Activated B cell treated with CpG ODN at 0.5 μM for 24 hours (primary cell): ENCODE data around the gene CRTAC1. TPM values are rescaled to one million over a fixed set of nuclear protein-coding genes. Genes with fewer than 3 reads are reported as not detected.

Experiments used
- ATAC-seq: fragments of 200-7000 bp; cut with Tn5 transposase; one replicate; pipeline ENCODE4 v1.10.0; 2021; ENCODE audit warnings: low read depth, mild to moderate bottlenecking, moderate library complexity
- CTCF ChIA-PET: fragments of 350-600 bp; sonication (Branson Sonifier 250); formaldehyde crosslinking; loops from one replicate; lab custom pipeline; 2021; ENCODE audit warnings: antibody characterized with exemption; lab: Charles Lee
- POLR2A ChIA-PET: fragments of 350-600 bp; sonication (Branson Sonifier 250); formaldehyde crosslinking; loops from one replicate; lab custom pipeline; 2021; ENCODE audit warnings: antibody characterized with exemption; lab: Charles Lee
- DNase-seq: peaks from one replicate; pipeline ENCODE4 v3.0.0; 2022
- H3K27ac Mint-ChIP-seq: one replicate; pipeline ENCODE4 v1.8.0; 2020; ENCODE audit warnings: mixed read lengths
- H3K27me3 Mint-ChIP-seq: one replicate; pipeline ENCODE4 v1.8.0; 2021; ENCODE audit warnings: mixed read lengths
- H3K36me3 Mint-ChIP-seq: one replicate; pipeline ENCODE4 v1.8.0; 2021; ENCODE audit warnings: low read depth, mixed read lengths
- H3K4me1 Mint-ChIP-seq: one replicate; pipeline ENCODE4 v1.8.0; 2021; ENCODE audit warnings: mixed read lengths
- H3K4me3 Mint-ChIP-seq: one replicate; pipeline ENCODE4 v1.8.0; 2020; ENCODE audit warnings: mild to moderate bottlenecking, mixed read lengths
- H3K9me3 Mint-ChIP-seq: one replicate; pipeline ENCODE4 v1.8.0; 2020; ENCODE audit warnings: mixed read lengths
- CTCF ChIP-seq: fragments of 200-600 bp; IDR thresholded peaks from one replicate; pipeline ENCODE4 v1.8.0; 2022; ENCODE audit warnings: antibody characterized with exemption, mild to moderate bottlenecking
- intact Hi-C: fragments of 100-400 bp; cut with micrococcal nuclease; formaldehyde crosslinking; loops from one replicate; pipeline ENCODE4 v1.15.1; 2024
- total RNA-seq: library from RNA; stranded (reverse); gene quantifications from 2 replicates; pipeline ENCODE4 v1.2.3, GENCODE V29; 2022

Gene CRTAC1
- total RNA-seq, 1 donor from 2014 or later, result not detected

- ChIA-PET POLR2A (no interaction called here), CTCF (no interaction called here)
- Mint-ChIP-seq H3K9me3 (no peaks in the 10 kb centered on the region), H3K27me3 (peaks cover 34% of the 10 kb centered on the region), H3K4me3 (no peak overlapping the region), H3K27ac (no peak overlapping the region), H3K36me3 (no peaks in the 10 kb centered on the region), H3K4me1 (no peaks in the 10 kb centered on the region)
- DNase-seq, result no peak
- TF ChIP-seq CTCF, result no peak
- intact Hi-C loops, result no loop called here
- ATAC-seq, result no peak
Measured at GRCh38 chr10:97977673-97978072, 52.7 kb downstream of the CRTAC1 start.

GRCh38 chr10:97975598-97975997 is 54.8 kb downstream of the CRTAC1 start:
- ChIA-PET POLR2A (no interaction called here), CTCF (no interaction called here)
- ATAC-seq, result no peak
- intact Hi-C loops, result no loop called here
- Mint-ChIP-seq H3K27ac (no peak overlapping the region), H3K36me3 (no peaks in the 10 kb centered on the region), H3K4me3 (no peak overlapping the region), H3K4me1 (no peaks in the 10 kb centered on the region), H3K9me3 (no peaks in the 10 kb centered on the region), H3K27me3 (peaks cover 31% of the 10 kb centered on the region)
- DNase-seq, result no peak
- no peak for TF ChIP-seq CTCF

DNA sequence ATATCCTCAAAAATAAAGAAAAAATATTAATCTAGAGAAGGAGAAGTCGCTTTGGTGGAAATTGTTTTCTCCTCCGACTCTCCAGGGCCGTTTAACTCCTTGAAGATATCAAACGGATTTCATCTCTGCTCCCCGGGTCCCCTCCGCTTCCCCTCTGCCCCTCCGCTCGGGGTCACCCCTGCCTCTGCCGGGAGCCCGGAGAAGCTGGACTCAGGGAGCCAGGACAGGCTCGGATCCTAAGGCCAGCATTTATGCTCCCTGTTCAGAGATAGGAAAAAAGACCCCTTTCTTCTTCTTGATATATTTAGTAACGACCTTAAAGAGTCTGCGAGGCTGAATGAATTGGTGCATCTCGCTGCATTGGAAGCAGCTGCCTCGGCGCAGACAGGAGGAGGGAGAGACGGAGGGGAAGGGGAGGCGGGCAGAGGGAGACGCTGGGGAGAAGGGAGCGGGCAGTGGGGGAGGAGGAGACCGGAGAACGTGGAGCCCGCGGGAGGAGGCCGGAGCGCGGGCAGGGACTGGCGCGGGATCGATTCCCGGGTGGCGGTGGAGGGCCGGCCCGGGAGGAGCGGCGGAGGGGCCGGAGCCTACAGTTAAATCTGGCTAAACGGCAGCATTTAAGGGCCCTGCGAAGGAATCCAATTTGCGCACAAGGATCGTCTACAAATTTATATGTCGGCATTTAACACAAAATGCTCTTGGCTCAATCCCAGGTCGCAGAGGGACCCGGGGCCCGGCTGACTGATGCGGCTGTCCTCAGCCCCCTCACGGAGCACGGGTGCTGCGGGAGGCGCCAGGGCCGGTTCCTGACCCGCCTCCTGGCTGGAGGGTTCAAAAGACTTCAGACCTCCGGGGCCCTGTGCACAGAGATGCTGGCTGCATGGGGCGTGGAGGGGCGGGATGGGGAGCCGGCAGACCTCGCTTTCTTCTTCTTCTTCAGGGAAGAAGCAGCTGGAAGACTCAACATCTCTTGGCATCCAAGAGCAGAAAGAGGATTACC is 55.6 kb downstream of the CRTAC1 start:
- Mint-ChIP-seq H3K4me3 (no peak overlapping the region), H3K27me3 (peaks cover 33% of the 10 kb centered on the region), H3K9me3 (no peaks in the 10 kb centered on the region), H3K36me3 (no peaks in the 10 kb centered on the region), H3K4me1 (no peaks in the 10 kb centered on the region), H3K27ac (no peak overlapping the region)
- DNase-seq, result no peak
- intact Hi-C loops, result no loop called here
- ChIA-PET POLR2A (no interaction called here), CTCF (no interaction called here)
- no peak for TF ChIP-seq CTCF
- ATAC-seq, result no peak

- no peak for ATAC-seq
- ChIA-PET CTCF (no interaction called here), POLR2A (no interaction called here)
- DNase-seq, result no peak
- no peak for TF ChIP-seq CTCF
- H3K36me3 Mint-ChIP-seq, result no peaks in the 10 kb centered on the region
- no peak overlapping the region for H3K27ac Mint-ChIP-seq
- no peaks in the 10 kb centered on the region for H3K9me3 Mint-ChIP-seq
- H3K4me3 Mint-ChIP-seq, result no peak overlapping the region
- intact Hi-C loops, result no loop called here
- H3K27me3 Mint-ChIP-seq, result peaks cover 38% of the 10 kb centered on the region
- H3K4me1 Mint-ChIP-seq, result no peaks in the 10 kb centered on the region
Measured at GRCh38 chr10:97974100-97974499, 56.3 kb downstream of the CRTAC1 start.

DNA sequence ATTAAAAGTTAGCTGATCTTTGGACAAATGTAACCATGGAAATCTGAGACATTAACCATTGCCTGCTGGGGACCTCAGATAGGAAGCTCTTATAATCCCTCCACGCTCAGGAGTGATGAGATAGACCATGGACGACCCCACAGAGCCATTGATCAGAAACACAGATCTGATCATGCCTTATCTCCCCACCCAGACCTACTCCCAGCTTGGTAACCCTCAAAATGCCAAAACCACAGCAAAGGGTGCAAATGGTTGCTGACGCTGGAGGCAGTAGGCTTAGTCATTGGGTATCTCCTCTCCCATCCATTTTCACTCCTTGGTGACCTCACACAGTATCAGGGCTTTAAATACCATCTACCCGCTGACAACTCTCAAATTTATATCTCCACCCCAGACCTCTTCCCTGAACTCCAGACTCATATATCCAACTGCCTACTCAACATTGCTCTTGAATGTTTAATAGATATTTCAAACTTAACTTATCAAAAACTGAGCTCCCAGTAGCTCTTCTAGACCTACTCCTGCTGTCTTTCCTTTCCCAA is 60.8 kb downstream of the CRTAC1 start:
- ATAC-seq, result no peak
- H3K4me3 Mint-ChIP-seq, result no peak overlapping the region
- no peak for DNase-seq
- peaks cover 30% of the 10 kb centered on the region for H3K27me3 Mint-ChIP-seq
- no peaks in the 10 kb centered on the region for H3K36me3 Mint-ChIP-seq
- intact Hi-C loops, result no loop called here
- H3K27ac Mint-ChIP-seq, result no peak overlapping the region
- CTCF ChIA-PET, result no interaction called here
- TF ChIP-seq CTCF, result no peak
- H3K4me1 Mint-ChIP-seq, result no peaks in the 10 kb centered on the region
- POLR2A ChIA-PET, result no interaction called here
- no peaks in the 10 kb centered on the region for H3K9me3 Mint-ChIP-seq
